Measurements from ENCODE around the gene GFY. TPM values are rescaled to one million over a fixed set of nuclear protein-coding genes. Genes with fewer than 3 reads are reported as not detected.
"Not testable (repeated sequence)": the region's sequence is repeated elsewhere in the genome, so short reads cannot be mapped to it uniquely, and the experiment has no call there.

The GFY gene
- total RNA-seq, 4 donors from 2014 or later: not detected

DNA sequence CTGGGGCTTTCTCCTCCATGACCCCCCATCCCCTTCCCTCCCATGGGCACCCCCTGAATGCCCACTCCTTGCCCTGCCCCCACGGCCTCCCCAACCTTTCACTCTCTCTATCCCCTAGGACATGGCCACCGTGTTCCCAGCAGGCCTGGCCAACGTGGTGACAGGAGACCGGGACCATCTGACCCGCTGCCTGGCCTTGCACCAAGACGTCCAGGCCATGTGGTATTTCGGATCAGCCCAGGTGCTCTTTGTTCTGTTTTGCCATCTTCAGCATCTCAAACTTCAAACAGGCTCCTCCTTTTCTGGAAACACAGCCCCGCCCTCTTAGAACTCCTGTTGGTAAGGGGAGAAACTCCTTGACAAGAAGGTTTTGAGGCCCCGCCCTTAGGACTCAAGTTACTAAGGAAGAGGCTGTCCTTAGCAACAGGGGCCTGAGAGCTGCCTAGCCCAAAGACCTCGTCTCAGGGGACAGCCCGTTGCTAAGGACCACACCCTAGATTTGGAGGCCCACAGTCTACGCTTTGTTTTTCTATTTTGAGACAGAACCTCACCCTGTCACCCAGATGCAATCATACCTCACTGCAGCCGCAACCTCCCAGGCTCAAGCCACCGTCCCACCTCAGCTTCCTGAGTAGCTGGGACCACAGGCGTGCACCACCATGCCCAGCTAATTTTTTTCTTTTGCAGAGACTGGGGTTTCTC, 43.7 kb downstream of the GFY start:
- peak in 1 of 4 donors; percentile 28 for TF ChIP-seq POLR2A (IDR thresholded peaks at IDR 0.05)
- TF ChIP-seq, protein P1, sequence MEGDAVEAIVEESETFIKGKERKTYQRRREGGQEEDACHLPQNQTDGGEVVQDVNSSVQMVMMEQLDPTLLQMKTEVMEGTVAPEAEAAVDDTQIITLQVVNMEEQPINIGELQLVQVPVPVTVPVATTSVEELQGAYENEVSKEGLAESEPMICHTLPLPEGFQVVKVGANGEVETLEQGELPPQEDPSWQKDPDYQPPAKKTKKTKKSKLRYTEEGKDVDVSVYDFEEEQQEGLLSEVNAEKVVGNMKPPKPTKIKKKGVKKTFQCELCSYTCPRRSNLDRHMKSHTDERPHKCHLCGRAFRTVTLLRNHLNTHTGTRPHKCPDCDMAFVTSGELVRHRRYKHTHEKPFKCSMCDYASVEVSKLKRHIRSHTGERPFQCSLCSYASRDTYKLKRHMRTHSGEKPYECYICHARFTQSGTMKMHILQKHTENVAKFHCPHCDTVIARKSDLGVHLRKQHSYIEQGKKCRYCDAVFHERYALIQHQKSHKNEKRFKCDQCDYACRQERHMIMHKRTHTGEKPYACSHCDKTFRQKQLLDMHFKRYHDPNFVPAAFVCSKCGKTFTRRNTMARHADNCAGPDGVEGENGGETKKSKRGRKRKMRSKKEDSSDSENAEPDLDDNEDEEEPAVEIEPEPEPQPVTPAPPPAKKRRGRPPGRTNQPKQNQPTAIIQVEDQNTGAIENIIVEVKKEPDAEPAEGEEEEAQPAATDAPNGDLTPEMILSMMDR (IDR thresholded peaks at IDR 0.05): no peak
- intact Hi-C loops (cut with DNase I): no loop called here
- WGBS, 2 donors: 19 to 27% methylated on average over 7 to 15 of the region's 15 CpGs
- Histone ChIP-seq H3K27me3 (no peaks in the 10 kb centered on the region), H3K9me3 (no peaks in the 10 kb centered on the region), H3K4me3 (peak overlapping the region; percentile 7 to 51 (median 27)), H3K27ac (peak overlapping the region; percentile 88 to 95 (median 92)), H3K4me1 (peaks cover 10 to 50% (median 40%) of the 10 kb centered on the region in 3 donors), H3K36me3 (peaks cover 0 to 37% (median 0%) of the 10 kb centered on the region in 3 donors)
- peak; percentile 82 for DNase-seq

DNA sequence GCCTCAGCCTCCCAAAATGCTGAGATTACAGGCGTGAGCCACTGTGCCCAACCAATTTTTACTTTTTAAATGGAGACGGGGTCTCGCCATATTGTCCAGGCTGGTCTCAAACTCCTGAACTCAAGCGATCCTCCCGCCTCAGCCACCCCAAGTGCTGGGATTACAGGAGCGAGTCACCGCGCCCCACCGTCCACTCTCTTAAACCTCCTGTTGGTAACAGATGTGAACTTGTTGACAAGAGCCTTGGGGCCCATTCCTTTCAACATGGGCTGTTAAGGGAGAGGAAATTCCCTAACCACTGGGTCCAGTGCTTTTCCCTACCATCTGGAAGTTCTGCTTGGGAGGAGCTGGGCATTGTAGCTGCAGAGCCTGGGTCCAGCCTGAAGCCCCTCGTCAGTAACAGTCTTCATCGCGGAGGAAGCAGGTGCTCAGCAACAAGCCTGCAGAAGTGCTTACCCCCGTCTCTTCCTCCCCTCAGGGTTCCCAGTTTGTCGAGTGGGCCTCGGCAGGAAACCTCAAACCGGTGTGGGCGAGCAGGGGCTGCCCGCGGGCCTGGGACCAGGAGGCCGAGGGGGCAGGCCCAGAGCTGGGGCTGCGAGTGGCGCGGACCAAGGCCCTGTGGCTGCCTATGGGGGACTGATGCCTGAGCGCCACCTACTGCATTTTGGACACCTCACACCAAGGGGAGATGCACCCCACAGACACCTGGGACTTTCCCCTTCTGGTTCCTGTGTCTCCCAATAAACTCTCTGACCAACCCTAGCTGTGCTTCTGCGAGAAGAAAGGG, 44.8 kb downstream of the GFY start:
- Histone ChIP-seq H3K27ac (peak overlapping the region; percentile 52 to 95 (median 92)), H3K27me3 (no peaks in the 10 kb centered on the region), H3K4me1 (peaks cover 15 to 60% (median 44%) of the 10 kb centered on the region in 3 donors), H3K36me3 (peaks cover 0 to 26% (median 0%) of the 10 kb centered on the region in 3 donors), H3K4me3 (no peak overlapping the region), H3K9me3 (no peaks in the 10 kb centered on the region)
- intact Hi-C loops (cut with DNase I): no loop called here
- TF ChIP-seq, protein P1 (IDR thresholded peaks at IDR 0.05): peak in 4 of 6 experiments; percentile 8 to 43 (median 34)
- TF ChIP-seq POLR2A (IDR thresholded peaks at IDR 0.05): no peak
- DNase-seq: no peak
- 66 to 75% methylated on average over 2 to 15 of the region's 25 CpGs for WGBS, 2 donors

DNA sequence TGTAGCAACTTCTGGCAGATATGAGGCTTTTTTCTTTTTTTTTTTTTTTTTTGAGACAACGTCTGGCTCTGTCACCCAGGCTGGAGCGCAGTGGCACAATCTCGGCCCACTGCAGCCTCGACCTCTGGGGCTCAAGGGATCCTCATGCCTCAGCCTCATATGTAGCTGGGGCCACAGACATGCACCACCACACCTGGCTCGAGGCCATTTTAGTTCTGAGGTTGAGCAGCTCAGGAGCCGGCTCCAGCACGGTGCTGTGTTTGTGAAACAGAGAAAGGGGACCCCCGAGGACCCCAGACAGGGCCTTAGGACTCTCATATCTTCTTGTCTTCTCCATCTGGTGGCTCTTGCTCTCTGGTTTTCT, 45.4 kb downstream of the GFY start:
- H3K27me3 ChIP-seq: no peaks in the 10 kb centered on the region
- peaks cover 0 to 20% (median 0%) of the 10 kb centered on the region in 3 donors for H3K36me3 ChIP-seq
- H3K4me3 ChIP-seq: no peak overlapping the region
- H3K27ac ChIP-seq: peak overlapping the region in 1 of 4 donors; percentile 95
- H3K4me1 ChIP-seq: peaks cover 15 to 66% (median 44%) of the 10 kb centered on the region in 3 donors
- no peaks in the 10 kb centered on the region for H3K9me3 ChIP-seq
- TF ChIP-seq, protein P1 (IDR thresholded peaks at IDR 0.05): no peak
- no peak for TF ChIP-seq POLR2A (IDR thresholded peaks at IDR 0.05)
- no peak for DNase-seq
- intact Hi-C loops (cut with DNase I): no loop called here
- 0 to 62% methylated on average over 1 to 8 of the region's 8 CpGs for WGBS, 2 donors

DNA sequence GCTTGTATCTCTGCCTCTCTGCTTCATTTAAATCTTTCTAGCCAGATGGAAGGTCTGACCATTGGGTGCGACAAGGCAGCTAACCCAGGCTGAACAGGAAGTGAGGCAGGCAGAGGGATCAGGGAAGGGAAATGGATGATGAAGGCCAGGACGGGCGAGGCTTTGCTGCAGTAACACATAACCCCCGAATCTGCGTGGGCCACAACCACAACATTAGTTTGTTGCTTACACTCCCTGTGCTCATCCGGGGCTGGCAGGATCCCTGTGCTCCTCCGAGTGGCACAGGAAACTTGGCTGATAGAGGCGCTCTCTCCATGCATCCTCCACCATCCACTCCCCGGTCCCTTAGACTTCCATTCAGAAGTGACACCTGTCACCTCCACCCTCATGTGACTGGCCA, 47.7 kb downstream of the GFY start:
- Histone ChIP-seq H3K9me3 (no peaks in the 10 kb centered on the region), H3K27me3 (no peaks in the 10 kb centered on the region), H3K27ac (peak overlapping the region in 3 of 4 donors; percentile 91 to 95 (median 92)), H3K4me1 (peaks cover 15 to 75% (median 43%) of the 10 kb centered on the region in 3 donors), H3K36me3 (no peaks in the 10 kb centered on the region), H3K4me3 (no peak overlapping the region)
- TF ChIP-seq, protein P1 (IDR thresholded peaks at IDR 0.05): no peak
- TF ChIP-seq POLR2A (IDR thresholded peaks at IDR 0.05): no peak
- intact Hi-C loops (cut with DNase I): no loop called here
- 55 to 56% methylated on average over 8 to 9 of the region's 9 CpGs for WGBS, 2 donors
- no peak for DNase-seq

DNA sequence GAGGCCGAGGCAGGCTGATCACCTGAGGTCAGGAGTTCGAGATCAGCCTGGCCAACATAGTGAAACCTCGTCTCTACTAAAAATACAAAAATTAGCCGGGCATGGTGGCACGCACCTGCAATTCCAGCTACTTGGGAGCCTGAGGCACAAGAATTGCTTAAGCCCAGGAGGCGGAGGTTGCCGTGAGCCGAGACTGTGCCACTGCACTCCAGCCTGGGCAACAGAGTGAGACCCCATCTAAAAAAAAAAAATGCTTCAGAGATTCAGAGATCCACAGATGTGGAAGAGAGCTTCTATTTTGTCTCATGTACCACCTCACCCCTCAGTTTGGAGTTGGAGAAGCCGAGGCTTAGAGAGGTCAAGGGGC, 48.3 kb downstream of the GFY start:
- H3K27me3 ChIP-seq; H3K36me3 ChIP-seq; intact Hi-C loops (cut with DNase I); H3K9me3 ChIP-seq; DNase-seq: not testable (repeated sequence)
- Histone ChIP-seq H3K4me3 (peak overlapping the region; percentile 82 to 90 (median 86)), H3K27ac (peak overlapping the region; percentile 91 to 95 (median 92)), H3K4me1 (peaks cover 12 to 69% (median 37%) of the 10 kb centered on the region in 3 donors)
- 43 to 52% methylated on average over 3 to 6 of the region's 9 CpGs for WGBS, 2 donors
